ENCODE data around the gene OLA1. TPM values are rescaled to one million over a fixed set of nuclear protein-coding genes. Genes with fewer than 3 reads are reported as not detected.
"Not testable (repeated sequence)": the region's sequence is repeated elsewhere in the genome, so short reads cannot be mapped to it uniquely, and the experiment has no call there.

The OLA1 gene
- polyA plus RNA-seq, 1 donor (not counting 4 experiments of a cell fraction or from before 2014, with no cell fraction given) = 217 TPM

- Histone ChIP-seq H4K20me1 (ENCODE audit: control insufficient read depth, extremely low read depth, insufficient read depth, low read length) (peaks cover 2% of the 10 kb centered on the region), H3K27ac (ENCODE audit: control insufficient read depth, insufficient read depth, low read length) (no peak overlapping the region), H3K4me1 (ENCODE audit: control insufficient read depth, extremely low read depth, insufficient read depth, low read length) (peaks cover 25% of the 10 kb centered on the region), H3K36me3 (ENCODE audit: control insufficient read depth in 2 of 2, extremely low read depth in 1 of 2, insufficient read depth in 2 of 2, low read length in 2 of 2) (peaks cover 5 to 13% of the 10 kb centered on the region in 2 experiments), H3K9ac (ENCODE audit: control insufficient read depth, extremely low read depth, insufficient read depth, low read length) (peak overlapping the region; percentile 77), H3K27me3 (ENCODE audit: control insufficient read depth, extremely low read depth, insufficient read depth, low read length) (no peaks in the 10 kb centered on the region), H3K9me1 (ENCODE audit: control insufficient read depth, extremely low read depth, insufficient read depth, low read length) (no peaks in the 10 kb centered on the region), H3K9me3 (ENCODE audit: control insufficient read depth, low read depth, low read length) (no peaks in the 10 kb centered on the region), H3K79me2 (ENCODE audit: control insufficient read depth, insufficient read depth, low read length) (peaks cover 60% of the 10 kb centered on the region), H3K4me3 (ENCODE audit: control insufficient read depth in 2 of 3, extremely low read depth in 1 of 3, insufficient read depth in 2 of 3, low read depth in 1 of 3, low read length in 3 of 3) (peak overlapping the region in 2 of 3 experiments; percentile 75 to 89), H2AFZ (ENCODE audit: control insufficient read depth, low read length) (no peak overlapping the region), H3K4me2 (ENCODE audit: control insufficient read depth, extremely low read depth, insufficient read depth, low read depth, low read length) (peak overlapping the region; percentile 97)
- no peak for DNase-seq (ENCODE audit: low read depth, low spot score)
- FAIRE-seq = no peak
- dilution Hi-C loops (cut with MboI; ENCODE audit: extremely low pct_ligation_motif_present, low sequenced_read_pairs) = no loop called here
- no peak for TF ChIP-seq EZH2 (IDR thresholded peaks at IDR 0.05; ENCODE audit: low read length)
- no peak for TF ChIP-seq CTCF (optimal IDR thresholded peaks at IDR 0.05 in 1 of 3, IDR thresholded peaks at IDR 0.05 in 1 of 3, conservative IDR thresholded peaks at IDR 0.05 in 1 of 3; ENCODE audit: extremely low read depth in 1 of 3, insufficient read depth in 2 of 3, low read length in 3 of 3)
These were observed 1.4 kb downstream of the OLA1 start for GRCh38 chr2:174246944-174247381.

DNA sequence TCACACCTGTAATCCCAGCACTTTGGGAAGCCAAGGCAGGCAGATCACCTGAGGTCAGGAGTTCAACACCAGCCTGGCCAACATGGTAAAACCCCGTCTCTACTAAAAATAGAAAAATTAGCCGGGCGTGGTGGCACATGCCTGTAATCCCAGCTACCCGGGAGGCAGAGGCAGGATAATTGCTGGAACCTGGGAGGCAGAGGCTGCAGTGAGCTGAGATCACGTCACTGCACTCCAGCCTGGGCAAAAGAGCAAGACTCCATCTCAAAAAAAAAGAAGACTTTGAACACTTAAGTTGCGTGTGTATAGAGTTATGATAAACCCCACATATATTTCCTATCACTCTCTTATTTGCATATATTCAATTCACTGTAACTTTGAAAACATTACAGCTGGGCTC is 2.7 kb downstream of the OLA1 start:
- dilution Hi-C loops (cut with MboI; ENCODE audit: extremely low pct_ligation_motif_present, low sequenced_read_pairs); FAIRE-seq; H3K9me3 ChIP-seq (ENCODE audit: control insufficient read depth, low read depth, low read length); H3K9ac ChIP-seq (ENCODE audit: control insufficient read depth, extremely low read depth, insufficient read depth, low read length); DNase-seq (ENCODE audit: low read depth, low spot score); H2AFZ ChIP-seq (ENCODE audit: control insufficient read depth, low read length); H3K9me1 ChIP-seq (ENCODE audit: control insufficient read depth, extremely low read depth, insufficient read depth, low read length); H3K27me3 ChIP-seq (ENCODE audit: control insufficient read depth, extremely low read depth, insufficient read depth, low read length); H3K4me3 ChIP-seq (ENCODE audit: control insufficient read depth in 2 of 3, extremely low read depth in 1 of 3, insufficient read depth in 2 of 3, low read depth in 1 of 3, low read length in 3 of 3); H3K27ac ChIP-seq (ENCODE audit: control insufficient read depth, insufficient read depth, low read length); H4K20me1 ChIP-seq (ENCODE audit: control insufficient read depth, extremely low read depth, insufficient read depth, low read length): not testable (repeated sequence)
- Histone ChIP-seq H3K4me1 (ENCODE audit: control insufficient read depth, extremely low read depth, insufficient read depth, low read length) (peaks cover 25% of the 10 kb centered on the region), H3K36me3 (ENCODE audit: control insufficient read depth in 2 of 2, extremely low read depth in 1 of 2, insufficient read depth in 2 of 2, low read length in 2 of 2) (peaks cover 7 to 16% of the 10 kb centered on the region in 2 experiments), H3K4me2 (ENCODE audit: control insufficient read depth, extremely low read depth, insufficient read depth, low read depth, low read length) (peak overlapping the region; percentile 16), H3K79me2 (ENCODE audit: control insufficient read depth, insufficient read depth, low read length) (peaks cover 73% of the 10 kb centered on the region)

- Histone ChIP-seq H3K9ac (ENCODE audit: control insufficient read depth, extremely low read depth, insufficient read depth, low read length) (no peak overlapping the region), H4K20me1 (ENCODE audit: control insufficient read depth, extremely low read depth, insufficient read depth, low read length) (peaks cover 3% of the 10 kb centered on the region), H3K36me3 (ENCODE audit: control insufficient read depth in 2 of 2, extremely low read depth in 1 of 2, insufficient read depth in 2 of 2, low read length in 2 of 2) (peaks cover 7 to 17% of the 10 kb centered on the region in 2 experiments), H3K4me2 (ENCODE audit: control insufficient read depth, extremely low read depth, insufficient read depth, low read depth, low read length) (no peak overlapping the region), H3K79me2 (ENCODE audit: control insufficient read depth, insufficient read depth, low read length) (peaks cover 78% of the 10 kb centered on the region), H3K27me3 (ENCODE audit: control insufficient read depth, extremely low read depth, insufficient read depth, low read length) (no peaks in the 10 kb centered on the region), H3K4me1 (ENCODE audit: control insufficient read depth, extremely low read depth, insufficient read depth, low read length) (peaks cover 25% of the 10 kb centered on the region), H3K27ac (ENCODE audit: control insufficient read depth, insufficient read depth, low read length) (no peak overlapping the region), H2AFZ (ENCODE audit: control insufficient read depth, low read length) (no peak overlapping the region), H3K9me3 (ENCODE audit: control insufficient read depth, low read depth, low read length) (no peaks in the 10 kb centered on the region), H3K9me1 (ENCODE audit: control insufficient read depth, extremely low read depth, insufficient read depth, low read length) (no peaks in the 10 kb centered on the region), H3K4me3 (ENCODE audit: control insufficient read depth in 2 of 3, extremely low read depth in 1 of 3, insufficient read depth in 2 of 3, low read depth in 1 of 3, low read length in 3 of 3) (no peak overlapping the region)
- no peak for DNase-seq (ENCODE audit: low read depth, low spot score)
- FAIRE-seq = no peak
- TF ChIP-seq EZH2 (IDR thresholded peaks at IDR 0.05; ENCODE audit: low read length) (no peak), CTCF (optimal IDR thresholded peaks at IDR 0.05 in 1 of 3, IDR thresholded peaks at IDR 0.05 in 1 of 3, conservative IDR thresholded peaks at IDR 0.05 in 1 of 3; ENCODE audit: extremely low read depth in 1 of 3, insufficient read depth in 2 of 3, low read length in 3 of 3) (no peak)
- dilution Hi-C loops (cut with MboI; ENCODE audit: extremely low pct_ligation_motif_present, low sequenced_read_pairs) = no loop called here
These were observed 3.3 kb downstream of the OLA1 start for GRCh38 chr2:174245065-174245464.

Measured in keratinocyte (primary cell).